Measurements from ENCODE around the gene TMCO5A. TPM values are rescaled to one million over a fixed set of nuclear protein-coding genes. Genes with fewer than 3 reads are reported as not detected.
"Not testable (repeated sequence)": the region's sequence is repeated elsewhere in the genome, so short reads cannot be mapped to it uniquely, and the experiment has no call there.

Gene TMCO5A
- polyA plus RNA-seq, 2 of the 4 experiments (the other 2 are of a cell fraction) = not detected

DNA sequence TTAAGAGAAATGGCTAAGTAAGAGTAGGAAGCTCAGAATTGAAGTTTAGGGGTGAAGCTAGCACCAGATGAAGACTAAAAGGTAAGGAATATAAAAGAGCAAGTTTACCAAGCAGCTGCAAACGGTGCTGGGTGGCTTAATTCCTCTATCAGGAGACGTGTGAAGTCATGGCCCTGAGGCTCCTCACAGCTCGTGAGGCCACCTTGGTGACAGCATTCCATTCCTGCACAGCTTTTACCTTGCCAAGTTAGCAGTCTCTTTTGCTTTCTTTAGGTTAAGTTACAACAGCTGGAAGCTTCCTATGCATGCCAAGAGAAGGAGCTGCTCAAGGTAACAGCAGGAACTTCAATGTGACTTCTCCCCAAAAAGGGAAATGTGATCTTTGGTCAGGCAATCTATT, 6.4 kb downstream of the TMCO5A start:
- Histone ChIP-seq H3K4me1 (no peaks in the 10 kb centered on the region), H3K9me3 (no peaks in the 10 kb centered on the region), H3K4me2 (no peak overlapping the region), H3K4me3 (no peak overlapping the region), H3K27ac (no peak overlapping the region)
- 5% methylated on average over 3 of the region's 3 CpGs for WGBS (ENCODE audit: missing lambda C conversion rate)
- ATAC-seq (no peak), FAIRE-seq (no peak), DNase-seq (ENCODE audit: low read depth in 1 of 2, low spot score in 1 of 2) (no peak)
- TF ChIP-seq ESRRA (IDR thresholded peaks at IDR 0.05; ENCODE audit: borderline replicate concordance, low read length) = no peak
- TF ChIP-seq RFX5 (IDR thresholded peaks at IDR 0.05) = no peak
- no peak for TF ChIP-seq TP53 (CRISPR knock-in tag; IDR thresholded peaks at IDR 0.05)
- TF ChIP-seq ZFP36 (IDR thresholded peaks at IDR 0.05; ENCODE audit: borderline replicate concordance, partially characterized antibody) = no peak
- TF ChIP-seq, protein P1, sequence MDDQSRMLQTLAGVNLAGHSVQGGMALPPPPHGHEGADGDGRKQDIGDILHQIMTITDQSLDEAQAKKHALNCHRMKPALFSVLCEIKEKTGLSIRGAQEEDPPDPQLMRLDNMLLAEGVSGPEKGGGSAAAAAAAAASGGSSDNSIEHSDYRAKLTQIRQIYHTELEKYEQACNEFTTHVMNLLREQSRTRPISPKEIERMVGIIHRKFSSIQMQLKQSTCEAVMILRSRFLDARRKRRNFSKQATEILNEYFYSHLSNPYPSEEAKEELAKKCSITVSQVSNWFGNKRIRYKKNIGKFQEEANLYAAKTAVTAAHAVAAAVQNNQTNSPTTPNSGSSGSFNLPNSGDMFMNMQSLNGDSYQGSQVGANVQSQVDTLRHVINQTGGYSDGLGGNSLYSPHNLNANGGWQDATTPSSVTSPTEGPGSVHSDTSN (IDR thresholded peaks at IDR 0.05) = no peak
- TF ChIP-seq, protein P2, sequence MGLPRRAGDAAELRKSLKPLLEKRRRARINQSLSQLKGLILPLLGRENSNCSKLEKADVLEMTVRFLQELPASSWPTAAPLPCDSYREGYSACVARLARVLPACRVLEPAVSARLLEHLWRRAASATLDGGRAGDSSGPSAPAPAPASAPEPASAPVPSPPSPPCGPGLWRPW (IDR thresholded peaks at IDR 0.05) = no peak
- no peak for TF ChIP-seq HDAC2 (IDR thresholded peaks at IDR 0.05)
- TF ChIP-seq CBX2 (IDR thresholded peaks at IDR 0.05; ENCODE audit: borderline replicate concordance, low read depth) = no peak
- ChIA-PET POLR2A (no interaction called here), CTCF (interaction anchor here (0.6 kb wide), 1 partner anchor 1244 kb away, joined by 4 read pairs; no protein-coding TSS in a partner anchor)

DNA sequence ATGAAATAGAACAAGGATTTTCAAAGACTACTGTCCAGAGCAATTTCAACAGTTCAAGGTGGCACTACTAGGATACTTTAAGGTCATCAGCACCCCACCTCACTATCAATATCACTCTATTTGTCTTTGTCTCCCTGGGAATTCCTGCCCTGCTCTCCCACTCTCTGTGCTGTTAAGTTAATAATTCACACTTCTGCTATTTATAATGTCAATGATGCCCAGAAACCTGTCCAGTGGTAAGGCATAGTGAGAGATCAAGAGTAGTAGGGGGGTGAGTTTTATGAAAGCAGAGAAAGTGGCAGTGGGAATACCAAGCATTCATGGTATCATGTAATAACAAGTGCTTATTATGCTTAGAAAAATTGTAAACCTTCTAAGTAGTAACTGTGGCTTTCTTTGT, 7.3 kb downstream of the TMCO5A start:
- ChIA-PET CTCF (no interaction called here), POLR2A (no interaction called here)
- Histone ChIP-seq H3K27ac (no peak overlapping the region), H3K4me3 (no peak overlapping the region), H3K4me1 (no peaks in the 10 kb centered on the region), H3K9me3 (no peaks in the 10 kb centered on the region), H3K4me2 (no peak overlapping the region)
- no peak for DNase-seq (ENCODE audit: low read depth in 1 of 2, low spot score in 1 of 2)
- FAIRE-seq = no peak
- TF ChIP-seq MAZ (IDR thresholded peaks at IDR 0.05; ENCODE audit: borderline replicate concordance, low read depth, low read length) = no peak
- no peak for TF ChIP-seq SREBF2 (IDR thresholded peaks at IDR 0.05)
- ATAC-seq = no peak

DNA sequence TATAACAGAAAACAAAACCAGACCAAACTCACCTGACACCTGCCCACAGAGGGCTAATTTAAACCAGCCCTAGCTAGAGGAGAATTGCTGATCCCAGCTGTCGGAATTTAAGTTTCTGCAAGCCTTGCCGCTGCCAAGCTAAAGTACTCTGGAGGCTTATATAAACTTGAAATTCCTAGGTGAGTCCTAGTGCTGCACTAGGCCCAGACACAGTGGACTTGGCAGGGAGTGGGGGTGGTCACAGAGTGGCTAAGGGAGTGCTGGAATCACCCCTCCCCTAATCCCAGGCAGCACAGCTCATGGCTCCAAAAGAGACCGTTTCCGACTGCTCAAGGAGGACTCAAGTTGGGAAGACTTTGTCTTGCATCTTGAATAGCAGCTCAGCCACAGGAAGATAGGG, 17.6 kb downstream of the TMCO5A start:
- ChIA-PET CTCF (interaction anchor here (1.6 kb wide), 1 partner anchor 15 kb away, joined by 3 read pairs; no protein-coding TSS in a partner anchor), POLR2A (no interaction called here)

DNA sequence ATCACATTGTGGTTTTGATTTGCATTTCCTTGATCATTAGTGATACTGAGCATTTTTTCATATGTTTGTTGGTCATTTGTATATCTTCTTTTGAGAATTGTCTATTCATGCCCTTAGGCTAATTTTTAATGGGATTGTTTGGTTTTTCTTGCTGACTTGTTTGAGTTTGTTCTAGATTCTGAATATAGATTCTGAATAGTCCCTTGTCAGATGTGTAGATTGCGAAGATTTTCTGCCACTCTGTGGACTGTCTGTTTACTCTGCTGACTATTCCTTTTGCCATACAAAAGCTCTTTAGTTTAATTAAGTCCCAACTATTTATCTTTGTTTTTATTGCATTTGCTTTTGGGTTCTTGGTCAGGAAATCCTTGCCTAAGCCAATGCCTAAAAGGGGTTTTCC, 26.3 kb downstream of the TMCO5A start:
- POLR2A ChIA-PET, H3K4me1 ChIP-seq: not testable (repeated sequence)

More for the DNA sequence above, 17.6 kb downstream of the TMCO5A start:
- TF ChIP-seq SREBF2 (IDR thresholded peaks at IDR 0.05) (no peak), RARB (CRISPR knock-in tag; IDR thresholded peaks at IDR 0.05) (no peak), RNF2 (IDR thresholded peaks at IDR 0.05; ENCODE audit: borderline replicate concordance, low read depth) (no peak), HOXB5 (CRISPR knock-in tag; IDR thresholded peaks at IDR 0.05) (no peak)
- TF ChIP-seq, protein P3, sequence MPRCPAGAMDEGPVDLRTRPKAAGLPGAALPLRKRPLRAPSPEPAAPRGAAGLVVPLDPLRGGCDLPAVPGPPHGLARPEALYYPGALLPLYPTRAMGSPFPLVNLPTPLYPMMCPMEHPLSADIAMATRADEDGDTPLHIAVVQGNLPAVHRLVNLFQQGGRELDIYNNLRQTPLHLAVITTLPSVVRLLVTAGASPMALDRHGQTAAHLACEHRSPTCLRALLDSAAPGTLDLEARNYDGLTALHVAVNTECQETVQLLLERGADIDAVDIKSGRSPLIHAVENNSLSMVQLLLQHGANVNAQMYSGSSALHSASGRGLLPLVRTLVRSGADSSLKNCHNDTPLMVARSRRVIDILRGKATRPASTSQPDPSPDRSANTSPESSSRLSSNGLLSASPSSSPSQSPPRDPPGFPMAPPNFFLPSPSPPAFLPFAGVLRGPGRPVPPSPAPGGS (IDR thresholded peaks at IDR 0.05) = no peak
- DNase-seq (ENCODE audit: low read depth in 1 of 2, low spot score in 1 of 2) = no peak
- ATAC-seq = no peak
- WGBS (ENCODE audit: missing lambda C conversion rate) = 75% methylated on average over 4 of the region's 4 CpGs
- Histone ChIP-seq H3K4me3 (no peak overlapping the region), H3K4me1 (no peaks in the 10 kb centered on the region), H3K4me2 (no peak overlapping the region), H3K27ac (no peak overlapping the region), H3K9me3 (no peaks in the 10 kb centered on the region)
- FAIRE-seq = no peak

DNA sequence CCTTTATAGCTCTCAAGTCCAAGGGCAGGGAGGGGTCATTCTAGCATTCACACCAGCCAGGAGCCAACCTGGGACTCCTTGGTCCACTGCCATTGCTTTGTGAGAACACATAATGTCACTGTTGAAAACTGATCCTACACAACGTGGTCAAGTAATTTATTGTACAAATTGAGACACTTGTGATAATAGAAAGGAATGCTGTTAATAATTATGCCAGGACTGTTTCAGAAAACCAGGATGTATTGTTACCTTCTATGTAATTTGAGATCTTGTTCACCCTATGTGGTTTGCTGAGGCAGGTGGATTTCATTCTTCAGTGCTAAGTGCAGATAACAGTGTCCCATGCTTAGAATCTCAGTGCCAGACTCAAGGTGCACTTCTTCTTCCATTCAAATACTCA, 33.3 kb downstream of the TMCO5A start:
- 0% methylated on average over 1 of the region's 1 CpG for WGBS (ENCODE audit: missing lambda C conversion rate)
- no peaks in the 10 kb centered on the region for H3K4me1 ChIP-seq
- no peak for TF ChIP-seq POLR2AphosphoS2 (conservative IDR thresholded peaks at IDR 0.05; ENCODE audit: low read length)
- TF ChIP-seq NPAS2 (CRISPR knock-in tag; IDR thresholded peaks at IDR 0.05; ENCODE audit: borderline replicate concordance) = no peak
- TF ChIP-seq TP53 (CRISPR knock-in tag; IDR thresholded peaks at IDR 0.05) = no peak
- TF ChIP-seq CBX2 (IDR thresholded peaks at IDR 0.05; ENCODE audit: borderline replicate concordance, low read depth) = no peak
- no peak for ATAC-seq
- CTCF ChIA-PET = interaction anchor here (0.7 kb wide), 1 partner anchor 11 kb away, joined by 3 read pairs; no protein-coding TSS in a partner anchor
- DNase-seq (ENCODE audit: low read depth in 1 of 2, low spot score in 1 of 2) = no peak
- H3K9me3 ChIP-seq = no peaks in the 10 kb centered on the region
- POLR2A ChIA-PET = no interaction called here
- H3K4me2 ChIP-seq = no peak overlapping the region
- no peak overlapping the region for H3K27ac ChIP-seq
- no peak for FAIRE-seq
- H3K4me3 ChIP-seq = no peak overlapping the region

More for the DNA sequence above, 26.3 kb downstream of the TMCO5A start:
- H3K9me3 ChIP-seq; CTCF ChIA-PET; DNase-seq (ENCODE audit: low read depth in 1 of 2, low spot score in 1 of 2); H3K4me2 ChIP-seq; FAIRE-seq; ATAC-seq; H3K4me3 ChIP-seq; H3K27ac ChIP-seq: not testable (repeated sequence)
- WGBS (ENCODE audit: missing lambda C conversion rate) = 0% methylated on average over 1 of the region's 1 CpG

All from A549 (cell line).